ENCODE results near the gene ZNF865.

The ZNF865 gene

GRCh38 chr19:55652311-55653128 lies 47.1 kb downstream of the ZNF865 start:
- Histone ChIP-seq H3K9me2 (ENCODE audit: low read depth, low read length) (no peaks in the 10 kb centered on the region), H3K4me1 (ENCODE audit: insufficient read depth, low read length, severe bottlenecking) (peaks cover 33% of the 10 kb centered on the region)

GRCh38 chr19:55653651-55654322 lies 48.3 kb downstream of the ZNF865 start:
- Histone ChIP-seq H3K79me2 (ENCODE audit: insufficient read depth, low read length) (peaks cover 34% of the 10 kb centered on the region), H3K9me3 (ENCODE audit: low read length) (no peaks in the 10 kb centered on the region), H3K27me3 (ENCODE audit: insufficient read depth, low read length) (no peaks in the 10 kb centered on the region), H3K9me2 (ENCODE audit: low read depth, low read length) (no peaks in the 10 kb centered on the region), H2AFZ (ENCODE audit: low read length) (no peak overlapping the region), H3F3A (ENCODE audit: insufficient read depth, low read length) (no peaks in the 10 kb centered on the region), H3K27ac (ENCODE audit: low read depth, low read length, poor library complexity, severe bottlenecking) (peak overlapping the region; percentile 90), H3K4me1 (ENCODE audit: insufficient read depth, low read length, severe bottlenecking) (peaks cover 40% of the 10 kb centered on the region), H3K4me2 (ENCODE audit: low read length) (peak overlapping the region; percentile 64), H3K9ac (ENCODE audit: low read length) (peak overlapping the region; percentile 83), H3K36me3 (ENCODE audit: insufficient read depth, low read length) (peaks cover 43% of the 10 kb centered on the region), H4K20me1 (ENCODE audit: insufficient read depth, low read length) (no peaks in the 10 kb centered on the region; the same call in 1 of the 2 replicates), H3K4me3 (ENCODE audit: low read depth, low read length, poor library complexity, severe bottlenecking) (peak overlapping the region; percentile 63)
- peak; percentile 99 for TF ChIP-seq CTCF (IDR thresholded peaks at IDR 0.05; ENCODE audit: low read length)
- TF ChIP-seq EZH2 (IDR thresholded peaks at IDR 0.05; ENCODE audit: borderline replicate concordance, low read length) = no peak

More at GRCh38 chr19:55652311-55653128, 47.1 kb downstream of the ZNF865 start:
- H3K4me2 ChIP-seq (ENCODE audit: low read length) = no peak overlapping the region
- H3K9me3 ChIP-seq (ENCODE audit: low read length) = no peaks in the 10 kb centered on the region
- no peaks in the 10 kb centered on the region; the same call in 1 of the 2 replicates for H4K20me1 ChIP-seq (ENCODE audit: insufficient read depth, low read length)
- TF ChIP-seq CTCF (IDR thresholded peaks at IDR 0.05; ENCODE audit: low read length) (no peak), EZH2 (IDR thresholded peaks at IDR 0.05; ENCODE audit: borderline replicate concordance, low read length) (no peak)
- H2AFZ ChIP-seq (ENCODE audit: low read length) = no peak overlapping the region
- no peaks in the 10 kb centered on the region for H3K27me3 ChIP-seq (ENCODE audit: insufficient read depth, low read length)
- no peaks in the 10 kb centered on the region for H3F3A ChIP-seq (ENCODE audit: insufficient read depth, low read length)
- no peak overlapping the region for H3K27ac ChIP-seq (ENCODE audit: low read depth, low read length, poor library complexity, severe bottlenecking)
- H3K36me3 ChIP-seq (ENCODE audit: insufficient read depth, low read length) = peaks cover 35% of the 10 kb centered on the region
- H3K4me3 ChIP-seq (ENCODE audit: low read depth, low read length, poor library complexity, severe bottlenecking) = no peak overlapping the region
- peaks cover 21% of the 10 kb centered on the region for H3K79me2 ChIP-seq (ENCODE audit: insufficient read depth, low read length)
- no peak overlapping the region; the same call in 1 of the 2 replicates for H3K9ac ChIP-seq (ENCODE audit: low read length)

- Histone ChIP-seq H3K4me1 (ENCODE audit: insufficient read depth, low read length, severe bottlenecking) (peaks cover 39% of the 10 kb centered on the region), H3K79me2 (ENCODE audit: insufficient read depth, low read length) (peaks cover 40% of the 10 kb centered on the region), H3K9me3 (ENCODE audit: low read length) (no peaks in the 10 kb centered on the region), H3K9me2 (ENCODE audit: low read depth, low read length) (no peaks in the 10 kb centered on the region), H2AFZ (ENCODE audit: low read length) (no peak overlapping the region), H3K4me3 (ENCODE audit: low read depth, low read length, poor library complexity, severe bottlenecking) (peak overlapping the region; percentile 63), H4K20me1 (ENCODE audit: insufficient read depth, low read length) (no peaks in the 10 kb centered on the region; the same call in 1 of the 2 replicates), H3K36me3 (ENCODE audit: insufficient read depth, low read length) (peaks cover 49% of the 10 kb centered on the region), H3K9ac (ENCODE audit: low read length) (peak overlapping the region; percentile 83), H3K27me3 (ENCODE audit: insufficient read depth, low read length) (no peaks in the 10 kb centered on the region), H3F3A (ENCODE audit: insufficient read depth, low read length) (no peaks in the 10 kb centered on the region), H3K27ac (ENCODE audit: low read depth, low read length, poor library complexity, severe bottlenecking) (peak overlapping the region; percentile 90), H3K4me2 (ENCODE audit: low read length) (peak overlapping the region; percentile 64)
- TF ChIP-seq EZH2 (IDR thresholded peaks at IDR 0.05; ENCODE audit: borderline replicate concordance, low read length) (no peak), CTCF (IDR thresholded peaks at IDR 0.05; ENCODE audit: low read length) (no peak)
These were observed 48.9 kb downstream of the ZNF865 start for GRCh38 chr19:55654323-55654867.
